K562 (cell line): ENCODE measurements around the gene THUMPD1. TPM values are rescaled to one million over a fixed set of nuclear protein-coding genes. Genes with fewer than 3 reads are reported as not detected.

Source experiments
- CBFB ChIP-seq: sonication (generic); formaldehyde crosslinking; IDR thresholded peaks from 2 replicates; pipeline ENCODE4 v1.4.0; 2020; ENCODE audit warnings: mild to moderate bottlenecking, missing genetic modification reagents
- CBX5 ChIP-seq: IDR thresholded peaks from 2 replicates; pipeline ENCODE4 v1.6.1; 2014; ENCODE audit warnings: low read depth, borderline replicate concordance
- CEBPZ ChIP-seq: fragments of 150-350 bp; IDR thresholded peaks from 2 replicates; pipeline ENCODE4 v1.6.1; 2014; ENCODE audit warnings: low read depth, mild to moderate bottlenecking, low read length, borderline replicate concordance
- CHCHD3 ChIP-seq: fragments of 250-450 bp; sonication (Bioruptor Pico); IDR thresholded peaks from 2 replicates; pipeline ENCODE4 v2.1.2; 2022; ENCODE audit warnings: mild to moderate bottlenecking
- EHMT2 ChIP-seq: fragments of 450-650 bp; IDR thresholded peaks from 2 replicates; pipeline ENCODE4 v1.6.1; 2018; ENCODE audit warnings: antibody characterized with exemption
- ELK3 ChIP-seq: fragments of 450-650 bp; formaldehyde crosslinking; IDR thresholded peaks from 2 replicates; pipeline ENCODE4 v1.4.0; 2020; ENCODE audit warnings: mild to moderate bottlenecking
- GATAD2A ChIP-seq: fragments of 450-650 bp; IDR thresholded peaks from 2 replicates; pipeline ENCODE4 v1.6.1; 2017
- KDM2B ChIP-seq: fragments of 250-450 bp; sonication (Bioruptor Pico); IDR thresholded peaks from 2 replicates; pipeline ENCODE4 v1.8.0; 2021; ENCODE audit warnings: mild to moderate bottlenecking, moderate library complexity
- MAFK ChIP-seq: IDR thresholded peaks from 2 replicates; pipeline ENCODE4 v1.6.1; 2011; ENCODE audit warnings: low read length, improper control_type of control experiment
- MAZ ChIP-seq, 2 experiments: fragments of 450-650 bp in 1 of 2; sonication (generic) in 1 of 2; formaldehyde crosslinking; IDR thresholded peaks in 1 of 2; conservative IDR thresholded peaks in 1 of 2; 2 replicates each; pipeline versions ENCODE4 v1.4.0 to v1.5.0; 2020; ENCODE audit warnings: mild to moderate bottlenecking in 1 of 2, missing genetic modification reagents in 1 of 2
- MCM2 ChIP-seq: fragments of 450-650 bp; IDR thresholded peaks from 2 replicates; pipeline ENCODE4 v1.6.1; 2017; ENCODE audit warnings: low read depth, mild to moderate bottlenecking
- MEIS2 ChIP-seq: fragments of 450-650 bp; IDR thresholded peaks from 2 replicates; pipeline ENCODE4 v1.6.1; 2014; ENCODE audit warnings: mild to moderate bottlenecking; ENCODE audit not compliant: partially characterized antibody
- NR2C2 ChIP-seq, 2 experiments: fragments of 200-800 bp in 1 of 2; sonication (Bioruptor generic) in 1 of 2; sonication (generic) in 1 of 2; formaldehyde crosslinking in 1 of 2; IDR thresholded peaks; 2 replicates each; pipeline versions ENCODE4 v1.6.1 to v1.8.0; 2016 to 2022; ENCODE audit warnings: mild to moderate bottlenecking in 1 of 2, missing compliant biosample characterization in 1 of 2, missing genetic modification characterization in 1 of 2, missing genetic modification reagents in 1 of 2
- PTBP1 ChIP-seq: fragments of 200-400 bp; formaldehyde crosslinking; IDR thresholded peaks from 2 replicates; pipeline ENCODE4 v1.6.1; 2017; ENCODE audit warnings: low read depth, low read length
- PTRF ChIP-seq: fragments of 450-650 bp; IDR thresholded peaks from 2 replicates; pipeline ENCODE4 v1.6.1; 2016; ENCODE audit warnings: mild to moderate bottlenecking, missing genetic modification characterization, missing compliant biosample characterization
- TGIF2 ChIP-seq: sonication (generic); formaldehyde crosslinking; IDR thresholded peaks from 2 replicates; pipeline ENCODE4 v1.8.1; 2022; ENCODE audit warnings: mild to moderate bottlenecking, missing genetic modification reagents, moderate library complexity
- U2AF1 ChIP-seq: fragments of 200-400 bp; formaldehyde crosslinking; optimal IDR thresholded peaks from 2 replicates; pipeline ENCODE3; 2017; ENCODE audit warnings: mild to moderate bottlenecking, low read depth, low read length, moderate library complexity
- YY1 ChIP-seq, 3 experiments: IDR thresholded peaks; 2 replicates each; pipeline ENCODE4 v1.6.1; 2011; ENCODE audit warnings: low read length in 2 of 3, mild to moderate bottlenecking in 2 of 3, moderate library complexity in 2 of 3, borderline replicate concordance in 1 of 3, control low read depth in 1 of 3, low read depth in 1 of 3; ENCODE audit not compliant: insufficient read depth in 3 of 3, insufficient replicate concordance in 2 of 3, control insufficient read depth in 1 of 3, insufficient read length in 1 of 3; ENCODE audit errors: extremely low read depth in 1 of 3
- ZNF277 ChIP-seq: fragments of 250-450 bp; sonication (Bioruptor Pico); IDR thresholded peaks from 2 replicates; pipeline ENCODE4 v1.8.0; 2022; ENCODE audit warnings: inconsistent platforms, mild to moderate bottlenecking, moderate library complexity, borderline replicate concordance
- ZNF354B ChIP-seq: fragments of 250-450 bp; sonication (Bioruptor Pico); IDR thresholded peaks from 2 replicates; pipeline ENCODE4 v1.4.0; 2020
- ZNF764 ChIP-seq: fragments of 250-450 bp; sonication (Bioruptor Pico); IDR thresholded peaks from 2 replicates; pipeline ENCODE4 v1.4.0; 2020; ENCODE audit warnings: low read depth, mild to moderate bottlenecking, moderate library complexity
- ZNF766 ChIP-seq: fragments of 200-800 bp; sonication (Bioruptor generic); conservative IDR thresholded peaks from 2 replicates; pipeline ENCODE4 v1.6.1; 2016; ENCODE audit warnings: missing genetic modification characterization, missing compliant biosample characterization
- ZZZ3 ChIP-seq: fragments of 450-650 bp; IDR thresholded peaks from 2 replicates; pipeline ENCODE4 v1.6.1; 2016; ENCODE audit warnings: antibody characterized with exemption, mild to moderate bottlenecking, moderate library complexity
- polyA plus RNA-seq, 8 experiments: library from polyadenylated mRNA; depleted of rRNA in 4 of 8; stranded (reverse) in 5 of 8; unstranded in 3 of 8; fragments of >200 nt; fragmentation: Nextera tagmentation in 2 of 8; fragmentation: Illumina TruSeq in 1 of 8; extraction: Ambion mirVana in 2 of 8; extraction: Trizol in 1 of 8; gene quantifications; 2 replicates each; pipeline versions ENCODE4 v1.2.1 to v1.2.3, GENCODE V29; 2011 to 2014; ENCODE audit warnings: inconsistent platforms in 1 of 8, missing spikeins in 1 of 8
- total RNA-seq, 7 experiments: library from RNA; depleted of rRNA in 6 of 7; stranded (reverse); fragments of >200 nt in 6 of 7; fragmentation: Illumina TruSeq in 2 of 7; extraction: Trizol in 2 of 7; gene quantifications; 2 replicates each; pipeline versions ENCODE4 v1.2.1 to v1.2.3, GENCODE V29; 2011 to 2021; ENCODE audit warnings: low replicate concordance in 1 of 7

Gene THUMPD1
- total and polyA plus RNA-seq, 9 of the 15 experiments (the other 6 are each of a cell fraction or from before 2014, with no cell fraction given), result 37.8 to 101 (median 56.8) TPM

- TF ChIP-seq CEBPZ (no peak), MEIS2 (peak; percentile 65), MAZ (CRISPR knock-in tag; conservative IDR thresholded peaks at IDR 0.05 in 1 of 2, IDR thresholded peaks at IDR 0.05 in 1 of 2) (0 out of 4 replicates have a peak, but pooled peaks of 1 of the 2 experiments have one; percentile 22), KDM2B (no peak), EHMT2 (peak; percentile 32; the same call in 1 of the 2 replicates), PTBP1 (no peak), ZZZ3 (no peak), CHCHD3 (no peak), ELK3 (no peak), GATAD2A (no peak), NR2C2 (CRISPR knock-in tag; IDR thresholded peaks at IDR 0.05) (no peak), NR2C2 (tag; IDR thresholded peaks at IDR 0.05) (peak; percentile 71), ZNF766 (CRISPR knock-in tag) (peak; percentile 85; the same call in 1 of the 2 replicates), ZNF764 (CRISPR knock-in tag) (no peak), CBX5 (no peak), U2AF1 (no peak), TGIF2 (CRISPR knock-in tag) (no peak), MAFK (no peak), ZNF277 (CRISPR knock-in tag) (no peak), PTRF (tag) (no peak), MCM2 (no peak), CBFB (CRISPR knock-in tag) (no peak), YY1 (IDR thresholded peaks at IDR 0.05; ENCODE audit: borderline replicate concordance in 1 of 3, control insufficient read depth in 1 of 3, extremely low read depth in 1 of 3, insufficient read depth in 3 of 3, insufficient read length in 1 of 3, insufficient replicate concordance in 2 of 3, low read depth in 1 of 3, low read length in 2 of 3) (no peak), ZNF354B (CRISPR knock-in tag) (no peak)
These were observed 22.0 kb upstream of the THUMPD1 start, which contains the start of gene ACSM3 (continued) for GRCh38 chr16:20763461-20764232.
